SK-N-SH (cell line): ENCODE results near the gene CHMP1A. TPM values are rescaled to one million over a fixed set of nuclear protein-coding genes. Genes with fewer than 3 reads are reported as not detected.

ENCODE experiments used
- CTCF ChIA-PET: fragments of 300-600, 350-600 bp; formaldehyde crosslinking; extraction: SDS; loops from one replicate; lab custom pipeline; 2021; lab: Yijun Ruan, JAX
- POLR2A ChIA-PET: fragments of 350-600 bp; sonication (Branson Sonifier 250); formaldehyde crosslinking; extraction: SDS; loops from one replicate; lab custom pipeline; 2020; ENCODE audit warnings: antibody characterized with exemption, inconsistent platforms; lab: Yijun Ruan, JAX
- DNase-seq: peaks from one replicate; pipeline ENCODE4 v3.0.0; 2012
- H2AFZ ChIP-seq: fragments of 200-600 bp; sonication (generic); 2 replicates; pipeline ENCODE4 v1.8.1; 2016; ENCODE audit warnings: antibody characterized with exemption, mild to moderate bottlenecking, low read depth
- H3F3A ChIP-seq: fragments of 200-600 bp; sonication (generic); replicated peaks from 2 replicates; pipeline ENCODE3; 2016; ENCODE audit warnings: antibody characterized with exemption, mild to moderate bottlenecking; ENCODE audit not compliant: insufficient read depth
- H3K27ac ChIP-seq, 2 experiments: fragments of 200-500 bp in 1 of 2; fragments of 200-600 bp in 1 of 2; sonication (Bioruptor generic) in 1 of 2; sonication (generic), shearing (Covaris generic) in 1 of 2; 2 replicates each; pipeline versions ENCODE4 v1.5.1 to v1.6.1; 2014 to 2016; ENCODE audit warnings: low read depth in 2 of 2, inconsistent platforms in 1 of 2, low read length in 1 of 2, mild to moderate bottlenecking in 1 of 2, mixed read lengths in 1 of 2
- H3K27me3 ChIP-seq: fragments of 200-600 bp; sonication (generic), shearing (Covaris generic); 2 replicates; pipeline ENCODE4 v1.6.1; 2016; ENCODE audit warnings: mixed run types; ENCODE audit not compliant: insufficient read depth
- H3K36me3 ChIP-seq, 2 experiments: fragments of 200-500 bp in 1 of 2; fragments of 200-600 bp in 1 of 2; sonication (Bioruptor generic) in 1 of 2; sonication (generic) in 1 of 2; replicated peaks in 1 of 2; 2 replicates each; pipeline versions ENCODE3 to v1.5.1; 2014 to 2016; ENCODE audit warnings: low read length in 1 of 2, mild to moderate bottlenecking in 1 of 2; ENCODE audit not compliant: insufficient read depth in 2 of 2, control insufficient read depth in 1 of 2
- H3K4me1 ChIP-seq, 2 experiments: fragments of 200-500 bp in 1 of 2; fragments of 200-600 bp in 1 of 2; sonication (Bioruptor generic) in 1 of 2; sonication (generic), shearing (Covaris generic) in 1 of 2; 2 replicates each; pipeline versions ENCODE4 v1.5.1 to v1.6.1; 2014 to 2016; ENCODE audit warnings: low read depth in 1 of 2, low read length in 1 of 2, mixed run types in 1 of 2; ENCODE audit not compliant: insufficient read depth in 2 of 2, control insufficient read depth in 1 of 2
- H3K4me2 ChIP-seq: fragments of 200-600 bp; sonication (generic), shearing (Covaris generic); 2 replicates; pipeline ENCODE4 v1.6.1; 2017; ENCODE audit warnings: mixed run types
- H3K4me3 ChIP-seq, 2 experiments: fragments of 200-500 bp in 1 of 2; fragments of 200-600 bp in 1 of 2; sonication (Bioruptor generic) in 1 of 2; sonication (generic), shearing (Covaris generic) in 1 of 2; 2 replicates each; pipeline versions ENCODE4 v1.5.1 to v1.8.1; 2014 to 2016; ENCODE audit warnings: low read depth in 2 of 2, inconsistent platforms in 1 of 2, low read length in 1 of 2, mild to moderate bottlenecking in 1 of 2, mixed read lengths in 1 of 2, moderate library complexity in 1 of 2
- H3K79me2 ChIP-seq: fragments of 200-600 bp; sonication (generic); 2 replicates; pipeline ENCODE4 v1.8.1; 2017; ENCODE audit warnings: mild to moderate bottlenecking; ENCODE audit not compliant: insufficient read depth
- H3K9ac ChIP-seq: fragments of 200-600 bp; sonication (generic); 2 replicates; pipeline ENCODE4 v1.6.1; 2017; ENCODE audit warnings: mixed run types
- H3K9me2 ChIP-seq: fragments of 200-600 bp; sonication (generic); 2 replicates; pipeline ENCODE4 v1.6.1; 2017; ENCODE audit warnings: mixed run types
- H3K9me3 ChIP-seq: fragments of 200-600 bp; sonication (generic); 2 replicates; pipeline ENCODE4 v1.6.1; 2017; ENCODE audit warnings: mixed run types, mild to moderate bottlenecking, moderate library complexity
- H4K20me1 ChIP-seq: fragments of 200-600 bp; sonication (generic); 2 replicates; pipeline ENCODE4 v1.6.1; 2017; ENCODE audit warnings: mild to moderate bottlenecking, mixed run types; ENCODE audit not compliant: insufficient read depth
- CTCF ChIP-seq: fragments of 200-600 bp; sonication (generic); IDR thresholded peaks from 2 replicates; pipeline ENCODE4 v1.6.1; 2017; ENCODE audit warnings: antibody characterized with exemption, mild to moderate bottlenecking, moderate library complexity
- ELF1 ChIP-seq: IDR thresholded peaks from 2 replicates; pipeline ENCODE4 v1.4.0; 2012
- FOXJ3 ChIP-seq: sonication (generic); formaldehyde crosslinking; IDR thresholded peaks from 2 replicates; pipeline ENCODE4 v1.5.1; 2020; ENCODE audit warnings: mild to moderate bottlenecking, missing genetic modification reagents
- FOXM1 ChIP-seq: IDR thresholded peaks from 2 replicates; pipeline ENCODE4 v1.4.0; 2012; ENCODE audit warnings: low read depth, mild to moderate bottlenecking
- GATA2 ChIP-seq: sonication (generic); formaldehyde crosslinking; IDR thresholded peaks from 2 replicates; pipeline ENCODE4 v1.5.0; 2020; ENCODE audit warnings: mild to moderate bottlenecking, missing genetic modification reagents
- IRF3 ChIP-seq: fragments of 150-350 bp; IDR thresholded peaks from 2 replicates; pipeline ENCODE4 v1.6.1; 2016; ENCODE audit warnings: mild to moderate bottlenecking, low read depth, low read length
- JUND ChIP-seq: IDR thresholded peaks from 2 replicates; pipeline ENCODE4 v1.4.0; 2012
- MAX ChIP-seq: IDR thresholded peaks from 2 replicates; pipeline ENCODE4 v1.4.0; 2012; ENCODE audit warnings: low read depth
- MXI1 ChIP-seq: IDR thresholded peaks from 2 replicates; pipeline ENCODE4 v1.6.1; 2012; ENCODE audit warnings: mild to moderate bottlenecking, low read depth, low read length, improper control_type of control experiment
- NRF1 ChIP-seq: IDR thresholded peaks from 2 replicates; pipeline ENCODE4 v1.6.1; 2012; ENCODE audit warnings: low read depth, mild to moderate bottlenecking, low read length
- POLR2AphosphoS5 ChIP-seq: IDR thresholded peaks from 2 replicates; pipeline ENCODE4 v1.6.1; 2012; ENCODE audit warnings: low read depth, low read length
- RAD21 ChIP-seq: IDR thresholded peaks from 2 replicates; pipeline ENCODE4 v1.6.1; 2012; ENCODE audit warnings: mild to moderate bottlenecking, low read length
- SIN3A ChIP-seq: IDR thresholded peaks from 2 replicates; pipeline ENCODE4 v1.6.1; 2012; ENCODE audit warnings: low read depth, mild to moderate bottlenecking, low read length, moderate library complexity, borderline replicate concordance
- SMC3 ChIP-seq: IDR thresholded peaks from 2 replicates; pipeline ENCODE4 v1.6.1; 2012; ENCODE audit warnings: low read depth, low read length, improper control_type of control experiment
- TAF1 ChIP-seq: IDR thresholded peaks from 2 replicates; pipeline ENCODE4 v1.6.1; 2012; ENCODE audit warnings: low read depth, mild to moderate bottlenecking, low read length, moderate library complexity, borderline replicate concordance
- TCF12 ChIP-seq: IDR thresholded peaks from 2 replicates; pipeline ENCODE4 v1.4.0; 2012
- TEAD4 ChIP-seq: IDR thresholded peaks from 2 replicates; pipeline ENCODE4 v1.4.0; 2012; ENCODE audit warnings: mild to moderate bottlenecking, borderline replicate concordance; ENCODE audit not compliant: insufficient read depth
- USF1 ChIP-seq: IDR thresholded peaks from 2 replicates; pipeline ENCODE4 v1.4.0; 2012; ENCODE audit warnings: low read depth, borderline replicate concordance
- USF2 ChIP-seq: fragments of 150-350 bp; IDR thresholded peaks from 2 replicates; pipeline ENCODE4 v1.6.1; 2017; ENCODE audit warnings: antibody characterized with exemption, low read length, low read depth, borderline replicate concordance
- ZBTB33 ChIP-seq: IDR thresholded peaks from 2 replicates; pipeline ENCODE4 v1.4.0; 2012; ENCODE audit warnings: low read depth, borderline replicate concordance
- WGBS: methylation state at CpG from one replicate; pipeline ENCODE4 v1.1.6; 2017; ENCODE audit warnings: low lambda C conversion rate; 5-methylcytosine and 5-hydroxymethylcytosine counted together
- polyA plus RNA-seq, 3 experiments: library from polyadenylated mRNA; depleted of rRNA; stranded (reverse); fragments of >200 nt; gene quantifications; 2 replicates each; pipeline ENCODE4 v1.2.3, GENCODE V29; 2012

CHMP1A gene
- polyA plus RNA-seq, 1 of the 3 experiments (the other 2 are of a cell fraction), result 138 TPM

- POLR2A ChIA-PET, result no interaction called here
- H4K20me1 ChIP-seq, result no peaks in the 10 kb centered on the region
Measured at GRCh38 chr16:89613231-89613953, 44.1 kb downstream of the CHMP1A start, which contains the start of gene DPEP1. Gene DPEP1 (plus strand): TSS chr16:89613642. CDS start chr16:89630411, 16,769 bp downstream.

More at GRCh38 chr16:89613231-89613953, 44.1 kb downstream of the CHMP1A start, which contains the start of gene DPEP1:
- H3K9me2 ChIP-seq, result no peaks in the 10 kb centered on the region
- no peaks in the 10 kb centered on the region for H3K36me3 ChIP-seq
- CTCF ChIA-PET, result interaction anchor here (0.6 to 6.3 kb wide), 7 partner anchors 10 to 87 kb away, joined by 3 to 44 read pairs (median 11); no protein-coding TSS in a partner anchor
- H3K27ac ChIP-seq, result no peak within 1 kb of the TSS
- H3K4me2 ChIP-seq, result no peak within 1 kb of the TSS
- no peaks in the 10 kb centered on the region for H3K79me2 ChIP-seq
- H3F3A ChIP-seq, result peaks cover 9% of the 10 kb centered on the region
- WGBS, result 95% methylated on average over 12 of the region's 19 CpGs
- no peak for DNase-seq
- no peak for TF ChIP-seq JUND
- no peak for TF ChIP-seq ELF1
- no peak for TF ChIP-seq FOXJ3 (CRISPR knock-in tag)
- TF ChIP-seq SMC3, result no peak
- no peak for TF ChIP-seq MXI1
- no peak for TF ChIP-seq MAX
- TF ChIP-seq TAF1, result no peak
- TF ChIP-seq RAD21, result no peak
- TF ChIP-seq FOXM1, result no peak
- TF ChIP-seq IRF3, result no peak
- TF ChIP-seq GATA2 (CRISPR knock-in tag), result no peak
- no peak for TF ChIP-seq USF2
- TF ChIP-seq NRF1, result no peak
- TF ChIP-seq USF1, result no peak
- no peak for TF ChIP-seq TEAD4
- TF ChIP-seq ZBTB33, result no peak
- TF ChIP-seq SIN3A, result no peak
- no peak for TF ChIP-seq POLR2AphosphoS5
- TF ChIP-seq TCF12, result no peak
- no peak for TF ChIP-seq CTCF
- H3K4me1 ChIP-seq, result peaks cover 0 to 5% of the 10 kb centered on the region in 2 experiments; a peak in 1 of 4 replicates
- no peak within 1 kb of the TSS for H3K4me3 ChIP-seq
- H2AFZ ChIP-seq, result no peak within 1 kb of the TSS
- no peaks in the 10 kb centered on the region for H3K27me3 ChIP-seq
- H3K9me3 ChIP-seq, result no peaks in the 10 kb centered on the region
- no peak within 1 kb of the TSS for H3K9ac ChIP-seq
